ENCODE data around the gene LTA.

Gene LTA

GRCh38 chr6:31567531-31568370 is 4.3 kb upstream of the LTA start:
- TF ChIP-seq CTCF (conservative IDR thresholded peaks at IDR 0.05), result no peak
- H3K27ac ChIP-seq, result no peak overlapping the region

- TF ChIP-seq CTCF (conservative IDR thresholded peaks at IDR 0.05), result no peak
- H3K27ac ChIP-seq, result no peak overlapping the region
These were observed 3.5 kb upstream of the LTA start for GRCh38 chr6:31568537-31568961.

- TF ChIP-seq CTCF (conservative IDR thresholded peaks at IDR 0.05), result no peak
- H3K27ac ChIP-seq, result no peak overlapping the region
These were observed 2.1 kb upstream of the LTA start for GRCh38 chr6:31569861-31570536.

GRCh38 chr6:31573239-31574105 is 1.4 kb downstream of the LTA start:
- H3K27ac ChIP-seq, result no peak overlapping the region
- no peak for TF ChIP-seq CTCF (conservative IDR thresholded peaks at IDR 0.05)

GRCh38 chr6:31574106-31575061 is 2.3 kb downstream of the LTA start:
- TF ChIP-seq CTCF (conservative IDR thresholded peaks at IDR 0.05), result no peak
- H3K27ac ChIP-seq, result no peak overlapping the region

GRCh38 chr6:31575335-31575901 is 3.3 kb downstream of the LTA start, which contains the start of gene TNF:
Gene TNF (plus strand): TSS chr6:31575565. CDS start chr6:31575742, 177 bp downstream.
- no peak within 1 kb of the TSS for H3K27ac ChIP-seq
- TF ChIP-seq CTCF (conservative IDR thresholded peaks at IDR 0.05), result no peak
